GM19324 (cell line): ENCODE measurements around the gene SMAD7.

ENCODE experiments used
- ATAC-seq: cut with Tn5 transposase; IDR thresholded peaks from one replicate; pipeline ENCODE4 v1.9.1; 2021; ENCODE audit warnings: mild to moderate bottlenecking, moderate library complexity; ENCODE audit not compliant: unreplicated experiment, low FRiP score

The SMAD7 gene

DNA sequence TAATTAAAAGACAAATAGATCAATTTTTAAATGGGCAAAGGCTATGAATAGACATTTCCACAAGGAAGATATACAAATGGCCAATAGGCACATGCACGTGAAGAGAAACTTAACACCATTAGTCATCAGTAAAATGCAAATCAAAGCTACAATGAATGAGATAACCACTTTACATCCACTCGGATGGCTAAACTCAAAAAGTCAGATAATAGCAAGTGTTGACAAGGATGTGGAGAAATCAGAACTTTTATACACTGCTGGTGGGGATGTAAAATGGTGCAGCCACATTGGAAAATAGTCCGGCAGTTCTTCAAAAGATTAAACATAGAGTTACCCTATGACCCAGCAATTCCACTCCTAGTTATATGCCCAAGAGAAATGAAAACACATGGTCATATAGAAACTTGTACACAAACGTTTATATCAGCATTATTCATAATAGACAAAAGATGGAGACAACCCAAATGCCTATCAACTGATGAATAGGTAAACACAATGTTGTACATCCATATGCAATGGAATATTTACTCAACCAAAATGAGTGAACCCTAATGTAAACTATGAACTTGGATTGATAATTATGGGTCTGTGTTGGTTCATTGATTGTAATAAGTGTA, 51.1 kb downstream of the SMAD7 start:
- ATAC-seq = no peak

DNA sequence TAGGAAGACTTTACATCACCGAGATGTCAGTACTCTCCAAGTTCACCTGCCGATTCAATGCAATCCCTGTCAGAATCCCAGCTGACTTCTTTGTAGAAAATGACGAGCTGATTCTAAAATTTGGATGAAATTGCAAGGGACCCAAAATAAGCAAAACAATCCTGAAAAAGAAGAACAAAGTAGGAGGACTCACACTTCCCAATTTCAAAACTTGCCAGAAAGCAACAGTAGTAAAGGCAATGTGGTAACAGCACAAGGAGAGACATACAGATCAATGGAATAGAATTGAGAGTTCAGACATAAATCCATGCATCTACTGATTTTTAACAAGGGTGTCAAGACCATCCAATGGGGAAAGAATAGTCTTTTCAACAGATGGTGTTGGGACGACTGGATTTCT, 52.2 kb downstream of the SMAD7 start:
- ATAC-seq = no peak

DNA sequence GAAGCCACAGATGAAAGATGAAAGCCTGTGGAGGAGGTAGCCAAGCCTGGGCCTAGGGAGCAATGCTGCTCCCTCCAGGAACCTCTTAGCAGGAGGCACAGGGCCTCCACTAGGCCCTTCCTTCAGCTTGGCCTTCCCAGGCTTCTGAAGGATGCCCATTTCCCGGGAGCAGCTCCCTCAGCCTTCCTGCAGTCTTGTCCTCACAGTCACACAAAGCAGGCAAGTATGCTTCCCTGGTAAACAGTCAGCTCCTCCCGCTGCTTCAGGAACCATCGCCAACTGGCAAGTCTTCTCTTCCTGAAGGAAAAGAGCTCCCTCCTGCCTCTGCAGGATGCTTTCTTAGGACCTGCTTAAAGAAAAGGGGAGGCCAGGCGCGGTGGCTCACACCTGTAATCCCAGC, 53.2 kb downstream of the SMAD7 start:
- no peak for ATAC-seq

DNA sequence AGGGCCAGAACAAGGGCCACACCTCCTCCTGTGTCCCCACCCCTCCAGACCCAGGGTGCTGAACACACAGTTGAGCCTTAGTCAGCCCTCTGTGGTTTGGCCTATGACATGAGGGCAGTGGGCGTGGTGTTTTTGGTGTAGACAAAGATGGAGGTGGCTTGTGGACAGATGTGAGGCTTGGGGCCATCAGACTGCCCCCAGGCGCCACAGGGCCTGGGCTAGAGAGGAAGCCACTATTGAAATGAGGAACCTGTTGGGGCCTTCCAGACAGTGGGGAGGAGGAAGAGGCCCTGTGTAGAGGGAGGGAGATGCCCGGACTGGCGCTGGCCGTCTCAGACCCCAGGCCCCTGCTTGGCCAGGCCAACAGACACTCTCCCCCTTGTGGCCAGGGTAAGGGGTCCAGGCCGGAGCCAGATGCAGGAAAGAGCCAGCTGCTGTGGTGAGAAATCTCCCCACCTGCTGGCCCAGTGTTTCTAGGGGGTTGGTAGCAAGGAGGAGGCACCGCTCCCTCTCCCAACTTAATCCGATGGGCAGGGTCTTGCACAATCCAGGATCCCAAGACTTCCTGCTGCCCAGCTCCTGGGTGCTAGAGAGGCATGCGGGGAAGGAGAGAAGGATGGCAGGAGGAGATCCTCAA, 53.8 kb downstream of the SMAD7 start:
- ATAC-seq = no peak

DNA sequence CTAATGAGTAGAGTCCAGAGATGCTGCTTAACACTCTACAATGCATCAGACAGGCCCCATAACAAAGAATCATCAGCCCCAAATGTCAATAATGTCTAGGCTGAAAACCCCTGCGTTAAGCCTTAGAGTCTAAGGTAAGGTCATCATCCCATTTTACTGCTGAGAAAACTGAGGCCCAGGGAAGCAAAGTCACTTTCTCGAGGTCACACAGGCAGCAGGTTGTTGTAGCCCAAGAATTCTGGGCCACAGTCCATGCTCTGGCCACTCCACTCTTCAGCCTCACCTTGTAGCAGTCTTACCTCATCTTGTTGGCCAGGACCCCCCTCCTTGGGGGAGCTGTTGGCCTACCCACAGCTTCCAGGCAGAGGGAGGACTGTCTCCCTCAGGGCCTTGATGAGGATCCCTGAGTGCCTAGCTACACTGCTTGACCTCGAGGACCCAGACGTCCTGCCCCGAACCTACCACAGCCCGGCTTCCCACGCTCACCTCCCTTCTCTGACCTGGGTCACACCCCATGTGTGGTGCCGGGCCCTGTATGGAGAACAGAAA, 54.4 kb downstream of the SMAD7 start:
- no peak for ATAC-seq

DNA sequence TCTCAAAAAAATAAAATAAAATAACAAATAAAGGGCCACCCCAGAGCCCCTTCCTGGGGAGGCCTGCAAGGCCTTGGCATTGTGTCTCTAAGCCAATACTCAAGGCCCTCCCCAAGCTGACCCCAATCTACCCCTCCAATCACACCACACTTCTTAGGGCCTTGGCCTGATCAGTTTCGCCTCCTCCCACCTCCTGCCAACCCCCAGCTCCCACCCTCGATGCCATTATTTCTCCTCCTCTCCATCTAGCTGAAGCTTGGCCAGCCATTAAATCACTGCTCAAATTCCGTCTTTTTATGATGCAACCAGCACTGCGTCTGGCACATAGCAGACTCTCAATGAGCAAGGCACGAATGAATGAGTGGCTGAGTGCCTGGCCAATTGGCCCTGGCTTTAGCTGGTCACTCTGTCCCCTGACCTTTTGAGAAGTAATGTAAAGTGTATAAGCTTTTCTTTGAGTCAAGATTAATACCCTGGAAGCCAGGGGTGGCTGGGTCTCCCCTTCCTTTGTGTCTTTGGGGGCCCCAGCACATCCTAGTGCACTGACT, 55.9 kb downstream of the SMAD7 start:
- no peak for ATAC-seq

DNA sequence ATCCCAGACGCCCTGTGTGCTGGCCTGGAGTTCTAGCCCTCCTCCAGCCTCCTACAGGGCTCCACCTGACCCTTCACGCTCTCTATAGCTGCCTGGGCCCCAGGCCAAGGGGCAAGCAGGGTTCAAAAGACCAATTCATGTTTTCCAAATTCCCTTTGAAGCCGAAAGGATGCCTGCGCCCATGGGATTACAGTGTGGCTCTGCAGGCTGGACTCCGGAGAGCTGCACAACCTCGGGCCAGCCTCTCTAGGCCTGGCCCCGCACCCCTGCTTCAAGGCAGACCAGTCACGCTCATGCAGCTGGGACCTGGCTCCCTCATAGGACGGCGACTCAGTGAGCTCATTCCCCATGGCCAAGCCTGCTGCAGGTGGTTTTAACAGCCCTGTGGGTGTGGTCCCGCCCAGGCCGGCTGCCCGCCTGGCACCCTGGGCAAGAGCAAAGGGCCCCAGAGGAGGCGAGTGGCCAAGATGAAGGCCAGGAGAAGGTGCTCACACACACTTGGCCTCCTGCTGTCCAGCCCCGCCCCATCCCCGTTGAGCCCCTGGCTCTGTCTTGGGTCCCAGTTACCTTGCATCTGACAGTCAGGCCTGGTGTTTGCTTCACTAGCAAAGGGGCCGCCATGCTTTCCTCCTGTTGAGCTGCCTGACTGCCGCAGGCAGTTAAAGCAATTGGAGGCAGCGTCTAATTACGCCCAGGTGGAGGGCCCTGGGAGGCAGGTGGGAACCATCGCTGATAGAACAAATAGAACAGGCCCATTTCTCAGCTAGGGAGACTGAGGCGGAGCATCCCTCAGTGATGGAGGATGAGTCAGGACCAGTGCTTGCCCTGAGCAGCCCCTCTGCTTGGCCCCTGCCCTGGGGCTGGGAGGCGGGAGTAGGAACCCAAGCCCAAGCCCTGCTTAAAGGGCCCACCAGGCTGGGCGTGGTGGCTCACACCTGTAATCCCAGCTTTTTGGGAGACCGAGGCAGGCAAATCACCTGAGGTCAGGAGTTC, 56.9 kb downstream of the SMAD7 start:
- no peak for ATAC-seq

DNA sequence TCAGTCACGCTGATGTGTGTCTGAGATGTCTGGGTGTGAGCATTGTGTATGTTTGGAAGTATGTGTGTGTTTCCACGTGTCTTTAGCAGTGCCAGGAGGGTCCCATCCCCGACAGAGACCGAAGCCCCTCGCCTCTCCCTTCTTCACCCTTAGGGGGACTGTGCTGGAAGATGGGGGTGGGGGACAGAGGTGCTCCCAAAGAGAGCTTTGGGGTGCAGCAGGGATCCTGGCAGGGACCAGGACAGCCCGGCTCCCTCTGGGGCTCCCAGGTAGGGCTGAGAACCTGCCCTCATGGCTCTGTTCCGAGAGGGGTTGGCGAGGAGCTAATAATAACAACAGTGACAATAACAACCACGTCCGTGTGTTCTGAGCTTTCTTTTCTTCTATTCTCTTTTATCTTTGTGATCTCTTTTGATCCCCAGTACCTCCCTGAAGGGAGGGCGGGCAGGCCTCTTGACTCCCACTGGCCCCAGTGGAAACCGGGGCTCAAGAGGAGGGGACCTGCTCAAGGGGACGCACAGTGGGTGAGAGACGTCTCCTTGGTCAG, 57.6 kb downstream of the SMAD7 start:
- ATAC-seq = no peak

DNA sequence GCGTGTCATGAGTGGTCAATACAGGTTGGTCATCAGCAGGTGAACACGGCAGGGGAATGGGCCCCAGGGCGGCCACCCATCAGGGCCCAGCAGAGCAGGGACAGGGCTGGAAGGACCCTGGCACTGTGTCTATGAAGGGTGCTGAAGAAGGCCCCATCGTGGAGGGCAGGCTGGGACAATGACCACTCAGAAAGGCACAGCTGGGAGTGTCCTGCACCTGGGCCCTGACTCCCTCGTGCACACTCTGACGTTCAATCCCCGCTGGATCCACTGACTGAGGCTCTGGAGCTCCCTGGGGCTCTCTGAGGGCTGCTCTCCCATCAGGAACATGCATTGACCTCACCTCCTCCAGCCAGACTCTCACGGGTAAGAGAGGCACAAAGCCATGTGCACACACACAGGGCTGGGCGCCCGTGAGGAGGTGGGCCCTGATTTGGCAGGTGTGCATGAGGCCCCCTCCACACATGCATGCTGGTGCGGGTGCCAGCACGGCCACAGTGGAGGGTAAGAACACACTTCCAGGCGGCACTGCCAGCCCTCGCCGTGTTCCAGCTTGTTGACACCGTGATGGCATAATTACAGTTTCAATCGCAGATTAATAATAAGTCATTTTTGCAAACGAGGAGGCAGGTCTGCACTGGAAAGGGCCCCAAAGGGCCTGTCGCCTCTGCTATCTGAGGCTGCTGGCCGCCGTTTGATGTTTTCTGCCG, 58.5 kb downstream of the SMAD7 start:
- ATAC-seq = no peak

DNA sequence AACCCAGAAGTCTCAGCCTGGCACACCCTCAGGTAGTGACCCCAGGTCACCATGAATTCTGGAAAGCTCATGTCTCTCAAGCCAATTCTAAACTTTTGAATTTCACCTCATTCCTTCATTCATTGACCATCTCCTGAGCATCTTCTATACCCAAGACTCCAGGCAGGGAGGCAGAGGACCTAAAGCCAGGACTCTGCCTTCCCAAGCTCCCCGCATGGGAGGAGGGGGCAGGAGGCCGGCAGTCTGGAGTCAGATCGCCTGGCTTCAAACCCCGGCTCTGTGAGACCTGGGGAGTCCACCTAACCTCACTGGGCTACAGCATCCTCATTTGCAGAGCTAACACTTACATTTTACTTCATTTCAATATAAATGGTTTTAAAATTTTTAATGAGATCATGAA, 59.0 kb downstream of the SMAD7 start:
- ATAC-seq = no peak

DNA sequence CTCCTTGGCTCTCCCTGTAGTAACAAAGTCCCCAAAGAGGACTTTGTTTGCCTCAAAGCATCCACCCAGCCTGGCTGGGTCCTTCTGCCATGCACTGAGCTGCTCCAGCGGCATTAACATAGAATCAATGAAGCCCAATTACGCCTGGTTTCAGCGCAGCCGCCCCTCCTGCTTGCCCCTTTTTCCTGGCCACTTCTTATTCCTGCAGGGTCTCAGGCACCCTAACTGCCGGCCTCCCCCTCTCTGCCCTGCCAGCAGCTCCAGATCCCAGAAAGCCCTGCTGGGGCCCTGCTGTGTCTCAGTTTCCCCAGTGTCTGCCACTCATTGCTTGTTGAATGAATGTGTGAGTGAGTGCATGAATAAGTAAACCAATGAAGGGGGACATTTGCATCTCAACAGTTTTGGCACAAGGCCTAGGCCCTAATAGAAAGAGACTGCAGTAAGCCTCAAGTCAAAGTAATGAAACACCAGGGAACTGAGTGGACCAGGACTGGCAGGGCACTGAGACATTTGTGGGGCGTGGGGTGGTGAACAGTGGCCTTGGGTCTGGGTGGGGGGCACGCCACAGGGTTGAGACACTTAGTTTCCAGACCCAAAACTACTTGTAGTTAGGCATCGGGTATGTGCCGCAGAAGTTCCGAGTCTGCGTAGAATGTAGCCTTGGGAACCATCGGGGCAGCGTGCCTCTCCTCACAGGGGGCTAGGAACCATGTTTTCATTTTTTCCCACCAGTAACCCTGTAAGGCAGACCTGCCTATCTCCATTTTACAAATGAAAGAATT, 60.6 kb downstream of the SMAD7 start:
- no peak for ATAC-seq

DNA sequence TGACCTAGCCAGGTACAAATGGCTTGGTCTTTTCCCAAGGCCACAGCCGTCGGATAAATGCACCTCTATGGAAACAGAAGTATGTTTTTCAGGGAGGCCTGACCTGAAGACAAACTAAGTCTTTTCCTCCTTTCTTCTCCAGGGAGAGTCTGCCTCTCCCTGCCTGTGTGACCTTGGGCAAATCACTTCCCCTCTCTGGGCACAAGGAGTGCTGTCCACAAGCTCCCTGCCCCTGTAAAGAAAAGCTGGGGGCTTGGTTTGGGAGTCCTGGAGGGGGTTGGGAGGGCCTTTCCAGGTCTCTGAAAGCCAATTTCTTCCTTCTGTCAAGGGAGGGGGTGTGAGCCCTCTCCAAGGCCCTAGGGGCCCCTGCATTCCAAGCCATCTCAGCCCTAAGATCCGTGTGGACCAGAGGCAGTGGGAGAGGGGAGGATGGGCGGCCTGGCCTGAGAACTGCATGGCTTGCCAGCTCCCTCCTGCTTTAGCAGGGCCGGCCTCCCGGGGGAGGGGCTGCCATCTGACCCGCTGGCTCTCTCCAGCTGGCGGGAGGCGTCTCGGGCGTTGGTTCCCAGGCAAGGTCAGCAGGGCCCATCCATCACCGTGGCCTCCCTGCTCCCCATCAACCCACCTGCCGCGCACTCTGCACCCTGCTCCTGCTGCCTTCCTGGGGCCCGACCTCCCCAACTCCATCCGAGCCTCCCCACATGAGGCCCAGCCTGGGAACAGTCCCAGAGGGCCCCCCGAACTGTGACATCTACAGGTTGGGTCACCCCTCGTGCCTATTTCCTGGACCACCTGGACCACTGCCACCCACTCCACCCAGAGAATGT, 61.4 kb downstream of the SMAD7 start:
- no peak for ATAC-seq

DNA sequence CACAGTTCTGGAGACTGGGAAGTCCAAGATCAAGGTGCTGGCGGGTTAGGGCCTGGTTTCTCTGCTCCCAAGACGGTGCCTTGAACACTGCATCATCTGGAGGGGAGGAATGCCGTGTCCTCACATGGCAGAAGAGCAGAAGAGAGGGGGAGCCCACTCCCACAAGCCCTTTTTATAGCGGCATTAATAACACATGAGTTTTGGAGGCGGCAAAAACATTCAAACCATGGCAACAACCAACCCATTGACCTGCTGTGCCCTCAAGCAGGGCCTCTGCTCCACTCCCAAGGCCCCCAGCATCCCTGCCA, 62.0 kb downstream of the SMAD7 start:
- ATAC-seq = no peak

DNA sequence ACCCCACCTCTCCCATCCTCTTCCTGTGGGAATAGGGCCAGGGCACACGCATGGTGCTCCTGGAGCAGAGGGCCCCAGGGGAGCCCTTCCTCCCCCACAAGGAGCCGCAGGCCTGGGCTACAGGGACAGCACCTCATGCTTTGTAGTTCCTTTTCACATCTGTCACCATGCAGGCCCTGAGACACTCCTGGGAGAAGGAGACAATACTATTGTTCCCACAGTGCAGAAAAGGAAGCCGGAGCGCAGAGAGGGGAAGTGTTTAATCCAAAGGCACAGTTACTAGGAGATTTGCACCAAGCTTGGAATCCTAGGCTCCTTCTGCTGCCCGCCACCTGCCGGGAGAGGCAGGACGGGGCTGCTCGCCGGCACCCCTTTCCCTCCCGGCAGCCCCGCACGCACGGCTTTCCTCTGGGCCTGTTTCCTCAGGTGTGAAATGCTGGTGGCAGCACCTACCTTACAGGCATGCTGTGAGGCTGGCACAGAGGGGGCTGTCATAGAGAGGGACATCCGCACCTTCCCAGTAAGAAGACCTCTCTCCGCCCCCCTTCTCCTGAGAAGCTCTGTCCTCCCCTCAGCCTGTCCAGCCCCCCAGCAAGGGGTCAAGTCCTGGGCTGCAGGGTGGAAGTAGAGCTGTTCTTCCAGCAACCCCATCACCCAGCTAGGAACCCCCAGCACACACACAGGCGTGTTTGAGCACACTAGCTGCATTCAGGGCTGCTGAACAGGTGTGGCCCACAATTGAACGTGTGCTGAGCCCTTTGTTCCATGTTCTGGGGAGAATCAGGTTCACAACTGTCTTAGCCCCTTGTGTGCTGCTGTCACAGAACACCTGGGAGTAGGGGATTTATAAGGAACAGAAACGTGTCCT, 62.6 kb downstream of the SMAD7 start:
- no peak for ATAC-seq

DNA sequence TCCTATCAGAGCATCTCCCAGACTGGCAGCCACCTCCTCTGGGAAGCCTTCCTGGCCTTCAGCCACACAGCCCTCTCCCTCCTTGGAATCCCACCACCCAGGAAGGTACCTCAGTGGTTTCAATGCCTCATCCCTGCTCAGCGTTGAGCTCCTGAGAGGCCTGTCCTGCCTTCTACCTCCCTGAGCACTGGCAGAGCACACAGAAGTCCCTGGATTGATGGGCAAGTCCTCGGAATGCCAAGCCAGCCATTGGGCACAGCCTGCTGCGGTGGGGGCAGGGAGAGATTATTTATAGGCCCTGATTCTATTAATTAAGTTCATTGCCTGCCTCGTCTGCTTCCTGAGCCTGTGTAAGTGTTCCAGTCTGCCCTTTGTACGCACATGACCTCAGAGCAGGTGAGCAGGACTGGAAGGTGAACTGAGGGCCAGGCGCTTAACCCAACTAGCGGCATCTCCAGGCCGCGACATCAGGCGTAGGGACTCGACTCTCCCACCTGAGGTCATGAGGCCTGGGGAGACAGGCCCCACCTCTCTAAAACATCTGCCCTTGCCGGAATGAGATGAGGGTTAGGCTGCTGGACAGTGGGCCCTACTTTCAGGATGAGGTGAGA, 63.4 kb downstream of the SMAD7 start:
- ATAC-seq = no peak

DNA sequence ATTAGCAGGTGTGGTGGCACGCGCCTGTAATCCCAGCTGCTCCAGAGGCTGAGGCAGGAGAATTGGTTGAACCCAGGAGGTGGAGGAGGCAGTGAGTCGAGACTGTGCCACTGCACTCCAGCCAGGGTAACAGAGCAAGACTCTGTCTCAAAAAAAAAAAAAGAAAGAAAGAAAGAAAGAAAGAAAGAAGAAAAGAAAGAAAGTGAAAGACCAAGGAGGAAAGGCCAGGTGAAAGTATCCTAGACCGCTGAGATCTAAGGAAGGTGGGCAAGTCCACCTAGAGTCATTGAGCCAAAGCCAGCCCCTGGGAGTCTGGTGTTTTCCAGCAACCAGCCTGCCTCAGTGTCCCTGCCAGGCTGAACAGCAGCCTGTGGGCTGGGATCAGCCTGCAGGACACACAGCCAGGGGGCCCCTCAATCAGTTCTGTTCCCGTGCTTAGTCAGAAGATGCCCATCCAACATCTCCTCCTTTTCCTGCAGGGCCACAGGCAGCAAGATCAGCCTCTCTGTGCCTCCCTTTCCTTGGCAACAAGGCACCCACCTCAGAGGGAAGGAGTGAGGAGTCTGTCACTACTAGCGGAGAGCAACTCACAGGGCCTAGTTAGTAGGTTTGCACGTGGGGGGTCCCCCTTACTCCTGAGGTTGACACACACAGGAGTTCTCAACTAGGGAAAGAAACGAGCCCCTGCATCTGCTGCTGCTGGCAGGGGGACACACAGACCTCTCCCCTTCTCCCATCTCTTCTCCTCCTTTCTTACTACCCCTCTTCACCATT, 64.1 kb downstream of the SMAD7 start:
- ATAC-seq = no peak
